ENCODE results near the gene ICAM4. TPM values are rescaled to one million over a fixed set of nuclear protein-coding genes. Genes with fewer than 3 reads are reported as not detected.

The ICAM4 gene
- total RNA-seq, 4 donors from 2014 or later, result 0.82 to 7.5 (median 2.0) TPM

- ATAC-seq (ENCODE audit: low FRiP score) (no peak), DNase-seq (ENCODE audit: low spot score) (no peak)
- no peak for TF ChIP-seq CTCF (IDR thresholded peaks at IDR 0.05)
These were observed 1.8 kb upstream of the ICAM4 start for GRCh38 chr19:10284960-10285278.

GRCh38 chr19:10285393-10285792, 1.4 kb upstream of the ICAM4 start:
- ATAC-seq (ENCODE audit: low FRiP score) (no peak), DNase-seq (ENCODE audit: low spot score) (no peak)
- TF ChIP-seq CTCF (IDR thresholded peaks at IDR 0.05), result no peak

GRCh38 chr19:10288662-10289166, 2.0 kb downstream of the ICAM4 start:
- no peak for TF ChIP-seq CTCF (IDR thresholded peaks at IDR 0.05)
- DNase-seq (ENCODE audit: low spot score), result no peak
- no peak for ATAC-seq (ENCODE audit: low FRiP score)

- DNase-seq (ENCODE audit: low spot score), result no peak
- ATAC-seq (ENCODE audit: low FRiP score), result no peak
- no peak for TF ChIP-seq CTCF (IDR thresholded peaks at IDR 0.05)
These were observed 2.5 kb downstream of the ICAM4 start for GRCh38 chr19:10289167-10289835.

- no peak for DNase-seq (ENCODE audit: low spot score)
- TF ChIP-seq CTCF (IDR thresholded peaks at IDR 0.05), result no peak
- no peak for ATAC-seq (ENCODE audit: low FRiP score)
These were observed 3.1 kb downstream of the ICAM4 start, which contains the start of gene ICAM5 for GRCh38 chr19:10289836-10290356. Gene ICAM5, plus strand, starts transcription at chr19:10289952. Its CDS starts 92 bp downstream, at chr19:10290044.

- no peak for TF ChIP-seq CTCF (IDR thresholded peaks at IDR 0.05)
- DNase-seq (ENCODE audit: low spot score), result no peak
- no peak for ATAC-seq (ENCODE audit: low FRiP score)
These were observed 3.7 kb downstream of the ICAM4 start for GRCh38 chr19:10290357-10290875.
